NCI-H345 treated with DMSO at 0.1 percent for 48 hours (cell line): ENCODE data around the gene GOLGA7B.

ENCODE experiments used
- DNase-seq: peaks from one replicate; lab custom pipeline; 2025; ENCODE audit not compliant: unreplicated experiment; lab: John Stamatoyannopoulos, UW

Gene GOLGA7B

DNA sequence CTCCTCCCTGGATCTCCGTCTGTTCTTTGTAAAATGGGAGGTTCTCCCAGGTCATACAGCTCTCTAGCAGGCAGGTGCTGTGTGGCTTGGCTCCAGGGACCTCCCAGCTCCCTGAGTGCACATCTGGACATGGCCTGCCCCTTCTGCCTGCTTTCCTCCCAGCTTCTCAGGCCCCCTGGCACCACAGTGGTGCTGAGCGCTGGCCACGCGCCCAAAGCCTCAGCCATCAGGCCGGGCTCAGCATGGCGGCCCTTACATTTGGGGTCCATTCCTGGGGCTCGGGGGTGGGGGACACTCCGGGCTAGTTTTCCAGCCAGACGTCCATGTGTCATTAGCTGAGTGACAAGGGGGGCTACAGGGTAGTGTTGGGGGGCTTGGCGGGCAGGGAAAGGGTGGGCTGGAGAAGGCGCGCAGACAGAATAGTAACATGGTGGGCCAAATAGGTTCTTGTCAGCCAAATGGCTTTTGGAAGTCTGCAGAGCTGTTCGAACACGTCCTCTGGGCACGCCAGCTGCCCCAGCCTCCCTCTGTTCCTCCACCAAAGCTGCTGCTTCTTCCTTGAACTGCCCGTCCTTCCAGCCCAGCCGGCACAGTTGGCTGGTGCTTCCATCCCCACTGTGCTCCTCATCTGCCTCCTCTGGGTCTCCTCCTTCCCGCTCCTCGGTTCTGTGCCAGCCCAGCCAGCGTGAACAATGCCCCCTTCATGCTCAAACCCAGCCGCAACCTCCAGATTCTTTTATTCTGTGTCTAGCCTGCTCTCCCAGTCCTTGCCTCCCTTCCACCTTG lies 65.9 kb downstream of the GOLGA7B start:
- DNase-seq: no peak

DNA sequence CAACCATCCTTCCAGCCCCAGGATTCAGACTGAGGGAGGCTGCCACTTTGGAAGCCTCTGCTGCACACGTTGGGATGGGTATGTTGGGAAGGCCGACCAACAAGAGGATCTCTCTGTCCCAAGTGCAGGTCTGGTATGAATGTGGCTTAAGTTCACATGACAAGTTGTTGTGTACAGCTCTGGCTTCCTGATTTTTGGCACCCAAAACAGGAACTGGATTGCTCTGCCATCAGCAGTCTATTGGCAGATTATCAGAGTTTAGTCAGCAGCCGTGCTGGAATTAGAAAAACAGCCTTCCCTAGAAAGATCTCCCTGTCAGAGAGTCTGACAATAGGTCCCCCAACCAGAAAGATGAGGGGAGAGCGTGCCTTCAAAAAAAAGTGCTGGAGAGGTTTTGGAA lies 66.9 kb downstream of the GOLGA7B start:
- no peak for DNase-seq

DNA sequence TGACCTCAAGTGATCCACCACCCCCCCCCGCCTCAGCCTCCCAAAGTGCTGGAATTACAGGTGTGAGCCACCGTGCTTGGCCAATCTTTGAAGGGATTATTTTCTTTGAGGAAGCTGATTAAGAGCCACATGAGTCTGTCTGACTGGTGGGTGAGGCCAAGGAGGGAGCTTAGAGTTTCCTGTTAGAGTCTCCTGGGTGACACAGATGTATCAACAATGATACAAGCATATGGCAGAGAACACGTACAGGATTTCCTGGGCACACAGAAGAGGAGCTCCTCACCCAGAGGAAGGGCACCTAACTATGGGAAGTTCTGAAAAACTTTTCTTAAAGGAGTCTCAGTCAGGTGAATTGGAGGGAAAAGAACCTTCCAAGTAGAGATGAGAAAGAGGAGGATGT lies 69.4 kb downstream of the GOLGA7B start:
- no peak for DNase-seq

DNA sequence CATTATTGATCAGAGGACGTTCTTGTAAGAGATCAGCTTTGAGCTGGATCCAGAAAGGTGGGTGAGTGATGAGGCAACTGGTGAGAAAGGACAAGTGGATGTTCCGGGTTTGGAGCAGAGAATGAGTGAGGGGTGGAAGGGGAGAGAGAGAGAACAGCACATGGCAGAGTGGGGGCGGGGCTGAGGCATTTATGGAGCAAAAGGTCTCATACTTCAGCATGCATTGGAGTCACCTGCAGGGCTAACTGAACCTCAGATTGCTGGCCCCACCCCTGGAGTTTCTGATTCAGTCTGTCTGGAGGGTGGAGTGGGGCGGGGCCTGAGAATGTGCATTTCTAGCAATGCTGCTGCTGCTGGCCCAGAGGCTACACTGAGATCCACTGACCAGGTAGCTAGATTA lies 71.2 kb downstream of the GOLGA7B start:
- DNase-seq: no peak
